ENCODE measurements around the gene WNT5A. TPM values are rescaled to one million over a fixed set of nuclear protein-coding genes. Genes with fewer than 3 reads are reported as not detected.

Gene WNT5A
- total RNA-seq, 2 experiments from 2014 or later: not detected

DNA sequence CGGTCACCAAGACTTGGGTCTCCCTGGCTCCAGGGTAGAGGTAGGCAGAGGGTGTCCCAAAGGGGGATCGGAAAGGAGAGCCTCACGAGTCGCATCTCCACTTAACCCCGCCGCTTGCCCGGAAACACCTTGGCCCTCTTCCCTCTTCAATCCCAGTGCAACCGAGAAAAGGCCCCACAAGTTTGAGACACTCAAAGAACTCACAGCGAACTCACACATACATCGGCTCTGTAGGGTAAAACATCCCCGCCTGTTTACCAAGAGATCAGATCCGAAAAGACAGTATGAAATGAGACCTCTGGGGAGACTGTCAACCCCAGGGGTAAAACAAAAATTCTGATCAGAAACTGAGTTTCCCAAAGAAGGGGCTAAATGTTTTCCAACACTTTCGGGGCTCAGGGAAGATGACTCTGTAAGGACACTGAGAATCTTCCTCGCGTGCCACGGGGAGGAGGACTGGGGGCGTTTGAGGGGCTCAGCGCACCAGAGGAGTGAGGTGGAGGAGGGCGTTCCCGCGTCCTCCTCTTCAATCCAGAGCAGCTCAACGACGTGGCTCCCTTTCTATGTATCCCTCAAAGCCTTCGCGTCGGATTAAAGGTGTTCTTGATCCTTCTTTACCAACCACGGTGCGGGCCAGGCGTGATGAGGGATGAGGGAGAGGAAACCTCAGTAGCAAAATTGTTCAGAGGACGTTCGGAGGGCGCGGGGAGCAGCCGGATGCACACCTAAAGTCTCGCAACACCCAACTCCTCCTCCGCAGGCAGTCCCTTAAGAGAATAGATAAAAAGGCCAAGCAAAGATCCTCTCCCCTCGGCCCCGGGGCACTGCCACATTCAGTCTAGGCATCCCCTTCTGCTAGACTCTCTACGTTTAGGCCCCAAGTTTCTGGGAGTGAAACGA is 3.7 kb downstream of the WNT5A start:
- Mint-ChIP-seq H3K4me3 (no peak overlapping the region), H3K9me3 (no peaks in the 10 kb centered on the region), H3K27ac (no peak overlapping the region), H3K27me3 (peaks cover 65% of the 10 kb centered on the region), H3K36me3 (ENCODE audit: low read depth) (no peaks in the 10 kb centered on the region), H3K4me1 (ENCODE audit: low read depth) (peaks cover 16% of the 10 kb centered on the region)
- TF ChIP-seq, protein P1, sequence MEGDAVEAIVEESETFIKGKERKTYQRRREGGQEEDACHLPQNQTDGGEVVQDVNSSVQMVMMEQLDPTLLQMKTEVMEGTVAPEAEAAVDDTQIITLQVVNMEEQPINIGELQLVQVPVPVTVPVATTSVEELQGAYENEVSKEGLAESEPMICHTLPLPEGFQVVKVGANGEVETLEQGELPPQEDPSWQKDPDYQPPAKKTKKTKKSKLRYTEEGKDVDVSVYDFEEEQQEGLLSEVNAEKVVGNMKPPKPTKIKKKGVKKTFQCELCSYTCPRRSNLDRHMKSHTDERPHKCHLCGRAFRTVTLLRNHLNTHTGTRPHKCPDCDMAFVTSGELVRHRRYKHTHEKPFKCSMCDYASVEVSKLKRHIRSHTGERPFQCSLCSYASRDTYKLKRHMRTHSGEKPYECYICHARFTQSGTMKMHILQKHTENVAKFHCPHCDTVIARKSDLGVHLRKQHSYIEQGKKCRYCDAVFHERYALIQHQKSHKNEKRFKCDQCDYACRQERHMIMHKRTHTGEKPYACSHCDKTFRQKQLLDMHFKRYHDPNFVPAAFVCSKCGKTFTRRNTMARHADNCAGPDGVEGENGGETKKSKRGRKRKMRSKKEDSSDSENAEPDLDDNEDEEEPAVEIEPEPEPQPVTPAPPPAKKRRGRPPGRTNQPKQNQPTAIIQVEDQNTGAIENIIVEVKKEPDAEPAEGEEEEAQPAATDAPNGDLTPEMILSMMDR (IDR thresholded peaks at IDR 0.05): no peak
- intact Hi-C loops (cut with micrococcal nuclease): loop anchor here (10.0 kb wide), 2 partner anchors 261 to 771 kb away; no protein-coding TSS in a partner anchor
- POLR2A ChIA-PET: no interaction called here
- DNase-seq: no peak
- no peak for ATAC-seq
- CTCF ChIA-PET: no interaction called here

DNA sequence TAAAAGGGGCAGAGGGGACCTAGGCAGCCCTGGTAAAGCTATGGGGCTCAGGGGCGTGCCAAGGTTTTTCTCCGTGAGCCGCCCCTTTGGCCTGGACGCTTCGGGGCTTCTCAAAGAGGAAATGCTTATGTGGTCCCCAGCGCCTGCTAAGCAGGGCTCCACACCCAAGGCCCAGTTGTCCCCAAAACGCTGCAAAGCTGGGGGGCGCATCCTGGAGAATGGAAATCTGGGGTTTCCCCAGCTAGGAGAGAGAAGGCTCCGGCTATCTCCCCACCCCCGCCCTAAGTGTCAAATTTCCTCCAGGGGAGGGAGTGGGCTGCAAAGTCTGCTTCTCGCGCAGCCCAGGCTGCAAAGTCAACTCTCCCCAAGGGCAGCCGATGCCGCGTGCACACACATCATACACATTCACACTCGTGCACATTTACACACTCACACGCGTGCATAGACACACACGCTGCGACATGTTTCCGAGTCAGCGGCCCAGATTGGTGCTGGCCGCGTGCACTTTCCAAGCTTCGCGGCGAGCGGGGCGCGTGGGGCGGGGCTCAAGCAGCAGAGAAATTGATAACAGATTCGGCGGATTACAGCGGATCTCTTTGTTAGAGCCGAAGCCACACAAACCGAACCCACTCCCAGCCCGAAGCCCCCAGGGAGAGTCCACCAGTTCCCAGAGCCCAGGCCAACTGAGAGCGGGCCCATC is 4.5 kb downstream of the WNT5A start:
- H3K27ac Mint-ChIP-seq: no peak overlapping the region
- intact Hi-C loops (cut with micrococcal nuclease): loop anchor here (10.0 kb wide), 2 partner anchors 262 to 772 kb away; no protein-coding TSS in a partner anchor
- POLR2A ChIA-PET: no interaction called here
- DNase-seq: no peak
- TF ChIP-seq, protein P1 (IDR thresholded peaks at IDR 0.05): no peak
- peaks cover 61% of the 10 kb centered on the region for H3K27me3 Mint-ChIP-seq
- no peaks in the 10 kb centered on the region for H3K36me3 Mint-ChIP-seq (ENCODE audit: low read depth)
- CTCF ChIA-PET: no interaction called here
- no peak for ATAC-seq
- no peaks in the 10 kb centered on the region for H3K9me3 Mint-ChIP-seq
- no peak overlapping the region for H3K4me3 Mint-ChIP-seq
- peaks cover 14% of the 10 kb centered on the region for H3K4me1 Mint-ChIP-seq (ENCODE audit: low read depth)

DNA sequence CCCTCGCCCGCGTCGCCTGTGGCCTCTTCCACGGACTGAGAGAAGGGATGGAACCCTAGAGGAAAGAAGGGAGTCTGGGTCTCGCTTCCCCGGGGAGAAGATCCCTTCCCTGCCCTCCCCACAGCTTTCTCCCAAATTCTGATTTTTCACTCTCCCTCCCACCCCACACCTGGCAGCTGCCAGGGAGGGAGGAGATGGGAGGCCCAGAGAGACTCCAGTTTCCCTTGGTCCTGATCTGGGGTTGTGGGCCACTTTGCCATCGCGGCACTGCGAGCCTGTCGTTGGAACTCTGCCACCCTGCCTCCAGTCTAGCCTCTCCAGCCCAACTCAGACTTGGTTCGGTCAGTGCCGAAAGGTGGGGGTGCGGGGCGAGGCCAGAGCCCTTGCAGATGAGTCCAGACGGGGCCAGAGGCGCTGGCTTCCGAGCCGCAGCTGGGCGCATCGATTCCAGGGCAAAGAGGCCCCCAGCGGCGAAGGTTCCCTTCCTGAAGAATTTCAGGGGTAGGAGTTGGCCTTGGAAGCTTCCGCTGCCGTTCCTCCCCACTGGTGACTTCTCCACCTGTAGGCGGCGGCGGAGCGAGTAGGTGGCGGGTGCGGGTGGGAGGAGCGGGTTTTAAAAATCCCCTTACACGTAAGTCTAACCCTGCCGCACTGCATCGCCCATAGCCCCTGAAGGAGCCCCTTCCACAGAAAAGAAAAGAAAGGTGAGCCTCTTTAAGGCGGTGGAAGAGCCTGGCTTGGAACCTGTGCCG is 5.2 kb downstream of the WNT5A start:
- no peak for DNase-seq
- Mint-ChIP-seq H3K27ac (no peak overlapping the region), H3K4me1 (ENCODE audit: low read depth) (peaks cover 10% of the 10 kb centered on the region), H3K27me3 (peaks cover 58% of the 10 kb centered on the region), H3K36me3 (ENCODE audit: low read depth) (no peaks in the 10 kb centered on the region), H3K4me3 (no peak overlapping the region), H3K9me3 (no peaks in the 10 kb centered on the region)
- intact Hi-C loops (cut with micrococcal nuclease): loop anchor here (10.0 kb wide), 2 partner anchors 263 to 773 kb away; no protein-coding TSS in a partner anchor
- TF ChIP-seq, protein P1 (IDR thresholded peaks at IDR 0.05): no peak
- ChIA-PET POLR2A (no interaction called here), CTCF (no interaction called here)
- ATAC-seq: no peak

DNA sequence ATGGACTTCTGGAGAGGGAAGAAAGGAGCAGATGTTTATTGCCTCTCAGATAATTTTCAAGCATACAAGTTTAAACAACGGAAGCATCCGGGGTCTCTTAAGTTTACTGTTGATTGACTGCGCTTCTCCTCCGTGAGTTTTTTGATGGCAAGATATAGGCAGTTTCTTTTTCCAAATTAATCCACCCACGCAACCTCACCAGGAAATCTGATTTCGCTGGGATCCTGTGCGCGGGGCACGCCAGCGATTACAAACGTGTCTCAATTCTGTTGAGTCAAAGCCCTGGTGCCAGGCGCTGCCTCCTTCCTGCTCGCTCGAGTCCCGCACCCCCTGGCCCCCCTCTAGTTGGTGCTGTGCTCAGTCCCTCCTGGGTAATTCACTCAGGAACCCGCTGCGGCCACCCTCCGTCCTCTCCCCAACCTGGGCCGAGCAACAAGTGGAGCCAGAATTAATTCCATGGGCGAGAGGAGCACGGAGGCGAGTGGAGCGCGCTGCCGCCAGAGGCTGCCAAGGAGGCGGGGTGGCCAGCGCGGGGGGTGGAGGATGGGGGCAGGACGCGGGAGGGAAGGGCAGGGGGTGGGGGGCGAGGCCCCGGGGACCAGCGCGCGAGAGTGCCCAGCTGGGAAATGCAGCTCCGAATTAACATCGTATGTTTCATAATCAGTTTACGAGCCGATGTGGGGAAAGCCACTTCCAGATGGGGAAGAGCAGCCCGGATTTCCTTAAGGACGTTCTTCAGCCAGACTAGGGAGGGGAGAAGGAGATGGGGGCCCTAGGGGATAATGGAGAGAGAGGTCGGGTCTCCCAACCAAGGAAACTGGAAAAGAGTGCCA is 6.0 kb downstream of the WNT5A start:
- Mint-ChIP-seq H3K27me3 (peaks cover 52% of the 10 kb centered on the region), H3K4me3 (no peak overlapping the region), H3K36me3 (ENCODE audit: low read depth) (no peaks in the 10 kb centered on the region), H3K9me3 (no peaks in the 10 kb centered on the region), H3K27ac (no peak overlapping the region), H3K4me1 (ENCODE audit: low read depth) (peaks cover 5% of the 10 kb centered on the region)
- POLR2A ChIA-PET: no interaction called here
- intact Hi-C loops (cut with micrococcal nuclease): loop anchor here (10.0 kb wide), 2 partner anchors 264 to 774 kb away; no protein-coding TSS in a partner anchor
- TF ChIP-seq, protein P1 (IDR thresholded peaks at IDR 0.05): no peak
- ATAC-seq (no peak), DNase-seq (no peak)
- CTCF ChIA-PET: no interaction called here

All from activated CD8-positive, alpha-beta T cell treated with anti-CD3 and anti-CD28 coated beads for 36 hours (primary cell).